GM21529 (cell line): Measurements from ENCODE around the gene LRRK1.

Experiments used
- ATAC-seq: cut with Tn5 transposase; IDR thresholded peaks from one replicate; pipeline ENCODE4 v1.9.1; 2021; ENCODE audit not compliant: unreplicated experiment

Gene LRRK1

DNA sequence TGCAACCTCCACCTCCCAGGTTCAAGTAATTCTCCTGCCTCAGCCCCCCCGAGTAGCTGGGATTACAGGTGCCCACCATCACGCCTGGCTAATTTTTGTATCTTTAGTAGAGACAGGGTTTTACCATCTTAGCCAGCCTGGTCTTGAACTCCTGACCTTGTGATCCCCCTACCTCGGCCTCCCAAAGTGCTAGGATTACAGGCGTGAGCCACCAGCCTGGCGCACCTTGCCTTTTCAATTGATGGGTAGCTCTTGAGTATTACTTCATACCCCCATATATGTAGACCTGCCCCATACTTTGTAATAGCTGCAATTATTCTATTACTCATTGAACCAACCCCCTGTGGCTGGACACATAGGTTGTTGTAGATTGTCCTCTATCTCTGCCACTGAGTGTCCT, 101.3 kb downstream of the LRRK1 start:
- ATAC-seq = no peak

DNA sequence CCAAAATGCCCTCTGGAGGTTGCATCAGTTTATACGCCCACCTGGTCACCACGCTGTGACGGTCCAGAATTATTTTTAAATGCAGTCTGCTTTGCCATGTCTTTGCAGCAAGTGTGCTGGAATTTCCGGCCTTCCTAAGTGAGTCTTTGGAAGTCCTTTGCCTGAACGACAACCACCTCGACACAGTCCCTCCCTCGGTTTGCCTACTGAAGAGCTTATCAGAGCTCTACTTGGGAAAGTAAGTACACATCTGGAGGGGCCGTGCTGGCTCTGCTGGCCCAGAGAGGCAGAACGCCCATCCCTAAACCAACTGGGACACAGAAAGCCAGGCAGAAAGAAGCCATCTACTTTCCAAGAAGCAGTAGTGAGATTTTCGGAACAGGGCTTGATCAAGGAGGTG, 101.8 kb downstream of the LRRK1 start:
- ATAC-seq = no peak

DNA sequence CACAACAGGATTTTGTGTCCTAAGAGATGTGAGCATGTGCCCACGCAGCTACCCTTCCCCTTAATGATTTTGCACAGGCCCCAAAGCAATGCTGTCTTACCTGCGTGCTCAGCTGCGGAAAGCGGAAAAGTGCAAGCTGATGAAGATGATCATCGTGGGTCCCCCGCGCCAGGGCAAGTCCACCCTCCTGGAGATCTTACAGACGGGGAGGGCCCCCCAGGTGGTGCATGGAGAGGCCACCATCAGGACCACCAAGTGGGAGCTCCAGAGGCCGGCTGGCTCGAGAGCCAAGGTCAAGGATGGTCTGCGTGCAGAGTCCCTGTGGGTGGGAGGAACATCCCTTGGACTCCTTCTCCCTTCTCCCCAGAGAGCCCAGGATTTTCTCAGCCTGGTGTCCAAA, 103.1 kb downstream of the LRRK1 start:
- no peak for ATAC-seq

DNA sequence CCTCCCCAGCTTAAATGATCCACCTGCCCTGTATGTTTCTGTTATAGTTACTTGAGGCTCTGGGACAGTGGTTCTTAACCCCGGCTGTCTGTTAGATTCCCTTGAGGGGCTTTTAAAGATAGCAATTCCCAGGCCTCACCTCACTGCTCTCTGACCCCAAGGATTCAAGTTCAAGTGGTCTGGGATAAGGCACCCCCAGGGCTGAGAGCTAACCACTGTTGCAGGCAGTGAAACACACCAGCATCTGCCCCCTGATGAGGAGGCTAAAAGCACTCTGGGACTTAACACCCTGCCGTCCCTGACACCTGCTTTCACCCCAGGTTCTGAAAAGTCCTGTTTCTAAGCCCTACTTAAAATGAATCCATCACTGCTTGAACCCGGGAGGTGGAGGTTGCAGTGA, 103.7 kb downstream of the LRRK1 start:
- ATAC-seq = no peak

DNA sequence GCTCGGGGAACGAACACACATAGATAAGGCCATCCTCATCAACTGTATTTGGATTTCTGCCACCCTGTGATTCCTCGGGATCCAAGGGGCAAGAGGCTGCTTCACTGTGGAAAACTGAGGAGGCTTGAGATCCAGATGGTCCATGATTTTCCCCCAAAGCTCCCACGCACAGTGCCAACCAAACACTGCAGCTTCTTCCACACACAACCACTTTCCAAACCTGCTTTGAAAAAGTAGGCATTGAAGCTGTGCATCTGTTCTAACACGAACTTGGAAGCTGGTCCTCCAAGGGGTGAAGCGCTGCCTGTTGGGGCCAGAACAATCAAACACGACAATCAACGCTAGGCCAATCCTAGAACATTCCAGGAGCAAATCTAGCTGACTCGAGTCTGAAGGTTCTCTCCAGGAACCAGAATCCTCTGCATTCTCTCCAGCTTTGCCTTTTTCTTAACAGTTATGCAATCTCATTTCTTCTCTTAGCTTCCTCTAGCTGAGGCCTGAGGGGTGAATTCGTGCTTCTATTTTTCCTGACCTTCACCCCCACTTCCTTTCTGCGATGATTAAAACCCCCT, 104.4 kb downstream of the LRRK1 start:
- ATAC-seq = no peak

DNA sequence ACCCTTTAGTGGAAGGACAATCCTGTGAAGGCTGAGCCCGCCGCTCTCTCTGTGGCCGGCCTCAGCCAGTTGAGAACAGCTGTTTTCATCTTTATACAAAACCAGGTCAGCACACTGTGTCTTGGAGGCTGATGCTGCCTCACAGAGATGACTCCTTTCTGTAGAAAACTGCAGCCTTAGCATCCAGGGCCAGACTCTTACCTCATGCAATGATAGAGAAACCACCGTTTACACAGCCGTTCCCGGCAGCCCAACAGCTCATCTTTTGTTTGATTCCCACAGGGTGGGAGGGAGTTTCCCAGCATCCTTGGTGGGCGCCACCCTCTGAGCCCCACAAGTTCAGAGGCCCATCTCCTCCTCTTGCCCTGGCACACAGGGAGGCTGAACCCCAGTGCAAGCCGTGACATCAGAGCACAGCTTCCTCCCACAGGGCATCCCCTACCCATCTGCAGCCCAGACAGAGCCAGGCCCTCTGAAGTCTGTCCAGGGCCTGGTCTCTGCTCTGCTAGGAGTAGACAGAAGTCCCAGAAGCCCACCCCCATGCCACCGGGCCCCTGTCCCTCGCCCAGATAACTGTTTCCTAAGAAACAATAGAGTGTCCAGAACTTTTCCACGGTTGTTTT, 105.0 kb downstream of the LRRK1 start:
- no peak for ATAC-seq

DNA sequence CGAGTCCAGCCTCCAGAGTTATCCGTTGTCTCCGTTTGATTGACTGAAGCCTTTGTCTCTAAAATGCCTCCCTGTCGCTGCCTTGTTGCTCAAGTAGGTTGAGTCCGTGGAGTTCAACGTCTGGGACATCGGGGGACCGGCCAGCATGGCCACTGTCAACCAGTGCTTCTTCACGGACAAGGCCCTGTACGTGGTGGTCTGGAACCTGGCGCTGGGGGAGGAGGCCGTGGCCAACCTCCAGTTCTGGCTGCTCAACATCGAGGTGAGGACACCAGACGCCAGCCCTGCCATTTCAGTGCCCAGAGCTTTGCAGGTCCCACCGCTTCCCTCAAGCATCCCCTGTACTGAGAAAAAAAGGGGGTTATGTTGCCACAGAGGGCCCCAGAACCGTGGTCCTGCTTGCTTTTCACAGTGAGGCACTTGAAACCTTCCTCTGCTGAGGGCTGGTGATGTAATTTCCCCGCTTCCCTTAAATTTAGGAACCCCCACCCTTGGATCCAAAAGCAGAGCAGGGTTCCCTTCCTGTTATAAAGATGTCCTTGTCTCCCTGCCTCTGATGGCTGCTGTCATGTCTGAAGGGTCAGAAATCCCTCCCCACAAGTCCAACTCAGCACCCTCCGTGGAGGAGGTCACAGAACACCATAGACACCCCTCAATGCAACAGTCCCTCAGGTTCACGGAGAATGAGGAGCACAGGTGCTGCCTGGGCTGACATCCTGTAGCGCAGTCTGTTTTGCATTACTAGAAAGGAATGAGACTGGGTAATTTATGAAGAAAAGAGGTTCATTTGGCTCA, 105.7 kb downstream of the LRRK1 start:
- no peak for ATAC-seq

DNA sequence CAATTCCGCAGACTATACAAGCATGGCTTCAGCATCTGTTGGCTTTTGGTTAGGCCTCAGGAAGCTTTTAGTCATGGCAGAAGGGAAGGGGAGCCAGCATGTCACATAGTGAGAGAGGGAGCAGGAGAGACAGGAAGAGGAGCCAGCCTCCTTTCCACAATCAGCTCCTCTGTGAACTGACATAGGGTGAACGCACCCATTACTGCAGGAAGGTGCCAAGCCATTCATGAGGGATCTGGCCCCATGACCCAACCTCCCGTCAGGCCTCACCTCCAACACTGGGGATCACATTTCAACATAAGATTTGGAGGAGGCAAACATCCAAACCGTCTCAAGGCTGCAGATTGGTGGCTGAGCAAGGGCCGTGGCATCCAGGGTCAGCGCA, 106.3 kb downstream of the LRRK1 start:
- ATAC-seq = no peak

DNA sequence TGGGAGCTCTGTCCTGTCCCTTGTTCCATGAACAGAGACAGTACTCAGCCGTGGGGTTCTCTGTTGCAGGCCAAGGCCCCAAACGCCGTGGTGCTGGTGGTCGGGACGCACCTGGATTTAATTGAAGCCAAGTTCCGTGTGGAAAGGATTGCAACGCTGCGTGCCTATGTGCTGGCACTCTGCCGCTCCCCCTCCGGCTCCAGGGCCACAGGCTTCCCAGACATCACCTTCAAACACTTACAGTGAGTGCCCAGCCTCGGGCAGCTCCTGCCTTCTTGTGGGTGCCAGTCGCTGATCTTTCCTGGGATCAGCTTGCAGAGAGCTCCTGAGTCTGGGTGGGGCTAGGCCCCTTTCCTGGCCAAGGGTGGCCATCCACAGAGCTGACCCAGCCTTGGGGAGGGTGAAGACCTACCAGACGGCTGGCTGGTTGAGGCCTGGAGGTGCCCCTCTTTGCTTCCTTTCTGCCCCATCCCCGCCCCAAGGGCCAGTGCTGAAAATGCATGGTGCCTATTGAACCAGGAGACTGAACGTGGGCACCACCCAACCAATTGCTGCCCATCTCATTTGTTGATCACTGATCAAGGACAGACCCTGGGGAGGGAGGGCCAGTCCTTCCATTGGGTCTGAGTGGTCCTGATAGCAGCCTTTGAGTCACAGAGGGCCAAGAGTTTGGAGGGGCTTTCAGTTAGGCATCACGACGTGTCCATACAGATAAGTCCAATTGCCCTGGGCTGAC, 106.9 kb downstream of the LRRK1 start:
- ATAC-seq = no peak

DNA sequence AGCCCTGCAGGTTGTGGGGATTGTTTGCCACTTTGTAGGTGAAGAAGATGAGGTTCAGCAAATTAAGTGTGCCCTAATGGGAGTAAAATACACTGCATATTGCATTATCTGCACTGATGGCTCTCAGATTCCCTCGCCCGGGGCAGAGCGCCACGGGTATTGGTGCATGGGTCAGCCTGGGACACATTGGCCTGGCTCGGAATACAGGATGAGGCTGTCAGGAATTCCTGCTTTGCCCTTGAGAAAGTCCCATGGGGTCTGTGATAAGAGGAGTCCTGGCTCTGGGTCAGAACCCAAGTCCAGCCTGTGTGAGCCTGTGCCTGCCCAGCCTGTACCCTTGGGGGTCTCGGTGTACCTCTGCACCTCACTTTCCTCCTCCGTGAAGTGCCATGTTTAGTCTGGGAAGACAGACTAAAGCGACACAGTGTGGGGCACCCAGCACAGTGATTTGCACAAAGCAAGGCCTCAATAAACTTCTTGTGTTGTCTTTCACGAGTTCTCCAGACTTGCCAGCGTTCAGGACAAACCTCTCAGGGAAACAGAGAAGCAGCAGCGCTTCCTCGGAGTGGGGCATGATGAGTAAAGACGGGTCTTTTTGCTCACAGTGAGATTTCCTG, 107.6 kb downstream of the LRRK1 start:
- ATAC-seq = no peak

DNA sequence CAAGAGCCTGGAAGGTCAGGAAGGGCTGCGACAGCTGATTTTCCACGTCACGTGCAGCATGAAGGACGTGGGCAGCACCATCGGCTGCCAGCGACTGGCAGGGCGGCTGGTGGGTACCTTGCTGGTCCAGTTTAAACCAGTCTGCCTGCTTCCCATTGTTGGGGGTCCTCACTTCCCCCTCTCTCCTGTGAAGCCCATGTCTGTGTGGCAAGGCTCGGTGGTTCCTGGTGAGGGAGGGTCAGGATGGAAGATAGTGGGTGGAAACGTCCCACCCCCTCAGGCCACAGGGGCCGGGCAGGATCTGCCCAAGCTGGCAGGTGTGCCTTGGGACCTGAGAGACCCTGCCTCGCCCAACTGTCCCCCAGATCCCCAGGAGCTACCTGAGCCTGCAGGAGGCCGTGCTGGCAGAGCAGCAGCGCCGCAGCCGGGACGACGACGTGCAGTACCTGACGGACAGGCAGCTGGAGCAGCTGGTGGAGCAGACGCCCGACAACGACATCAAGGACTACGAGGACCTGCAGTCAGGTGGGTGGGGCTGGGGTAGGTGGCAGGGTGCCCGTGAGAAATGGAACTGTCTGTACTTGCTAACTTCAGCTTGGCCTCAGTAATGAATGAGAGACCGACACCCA, 108.2 kb downstream of the LRRK1 start:
- no peak for ATAC-seq

DNA sequence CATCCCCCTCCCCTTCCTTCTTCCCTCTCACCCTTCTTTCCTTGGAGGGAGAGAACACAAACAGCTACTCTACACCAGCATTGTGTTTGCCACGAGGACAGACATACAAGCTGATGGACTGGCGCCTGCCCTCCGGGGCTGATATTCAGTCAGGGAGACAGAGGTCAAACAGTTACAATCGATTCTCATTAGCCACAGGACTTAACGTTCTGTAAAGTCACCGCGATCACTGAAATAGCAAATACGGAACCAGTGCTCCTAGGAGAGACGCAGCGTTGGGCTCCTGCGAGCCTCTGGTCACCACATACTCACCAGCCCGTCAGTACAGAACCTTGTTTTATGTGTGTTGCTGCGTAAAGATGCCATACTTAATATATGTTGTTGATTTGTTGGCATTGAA, 108.8 kb downstream of the LRRK1 start:
- no peak for ATAC-seq

DNA sequence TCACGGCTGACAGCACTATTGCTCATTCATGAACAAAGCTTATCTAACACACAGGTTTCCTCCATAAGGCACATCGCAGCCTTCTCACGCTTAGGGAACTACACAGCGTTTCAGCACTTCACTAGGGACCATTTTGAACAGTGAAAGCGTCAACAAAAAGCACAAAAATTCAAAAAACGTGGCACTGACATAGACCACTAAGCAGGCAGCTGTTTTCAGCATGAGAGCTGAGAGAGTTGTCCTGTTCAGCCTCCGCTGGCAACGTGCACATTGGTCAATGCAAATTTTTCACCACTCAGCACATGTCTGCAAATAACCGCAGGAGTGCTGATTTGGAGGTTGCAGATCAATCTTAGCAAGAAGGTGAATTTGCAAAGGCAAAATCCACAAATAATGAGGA, 109.2 kb downstream of the LRRK1 start:
- ATAC-seq = no peak

DNA sequence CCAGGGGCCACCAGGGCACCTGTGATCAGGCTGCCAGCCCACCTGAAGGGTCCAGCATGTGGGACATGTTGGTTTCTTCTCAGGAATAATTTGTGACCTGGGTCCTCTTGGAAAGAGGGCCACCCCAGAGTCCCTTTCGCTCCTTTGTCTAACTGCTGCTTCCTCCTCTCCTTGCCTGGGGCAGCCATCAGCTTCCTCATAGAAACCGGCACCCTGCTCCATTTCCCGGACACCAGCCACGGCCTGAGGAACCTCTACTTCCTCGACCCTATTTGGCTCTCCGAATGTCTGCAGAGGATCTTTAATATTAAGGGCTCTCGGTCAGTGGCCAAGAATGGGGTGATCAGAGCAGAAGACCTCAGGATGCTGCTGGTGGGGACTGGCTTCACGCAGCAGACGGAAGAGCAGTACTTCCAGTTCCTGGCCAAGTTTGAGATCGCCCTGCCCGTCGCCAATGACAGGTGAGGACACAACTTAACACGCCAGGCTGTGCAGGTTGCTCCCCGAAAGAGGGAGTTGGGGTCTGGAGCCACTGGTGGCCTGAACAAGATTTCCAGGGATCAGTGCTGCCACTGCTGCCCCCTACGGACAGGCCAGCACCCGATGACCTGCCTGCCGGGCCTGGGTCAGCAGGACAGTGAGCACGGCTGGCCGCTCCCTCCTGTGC, 109.7 kb downstream of the LRRK1 start:
- ATAC-seq = no peak

DNA sequence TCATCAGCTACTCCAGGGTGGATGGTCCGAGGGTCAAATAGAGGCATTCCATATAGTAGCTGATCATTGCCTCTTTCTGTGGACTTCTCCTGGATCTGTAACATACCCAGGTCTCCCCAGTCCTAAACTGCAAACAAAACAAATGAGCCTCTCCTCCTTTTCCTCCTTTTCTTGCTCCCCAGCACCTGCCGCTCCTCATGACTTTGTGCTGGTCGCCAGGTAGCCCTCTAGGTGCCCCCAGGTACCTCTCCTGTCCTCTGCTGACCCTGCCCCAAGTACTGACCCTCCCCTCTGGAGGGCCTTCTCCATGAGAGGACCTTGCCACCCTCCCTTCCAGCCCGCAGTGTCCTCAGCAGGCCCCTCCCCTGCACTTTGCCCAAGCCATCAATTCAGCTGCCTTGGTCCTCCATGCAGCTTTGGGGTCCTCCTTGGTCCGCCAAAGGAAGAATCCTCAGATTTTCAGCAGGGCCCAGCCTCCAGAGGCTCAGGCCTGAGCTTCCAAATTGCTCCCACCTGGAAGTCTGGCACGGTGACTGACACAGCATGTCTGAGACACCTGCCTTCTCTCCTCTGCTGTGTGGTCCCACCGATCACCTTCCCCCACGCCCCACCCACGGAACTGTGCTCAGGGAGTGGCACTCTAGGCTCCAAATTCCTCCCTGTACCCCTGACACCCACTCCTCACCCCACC, 111.0 kb downstream of the LRRK1 start:
- ATAC-seq = no peak

DNA sequence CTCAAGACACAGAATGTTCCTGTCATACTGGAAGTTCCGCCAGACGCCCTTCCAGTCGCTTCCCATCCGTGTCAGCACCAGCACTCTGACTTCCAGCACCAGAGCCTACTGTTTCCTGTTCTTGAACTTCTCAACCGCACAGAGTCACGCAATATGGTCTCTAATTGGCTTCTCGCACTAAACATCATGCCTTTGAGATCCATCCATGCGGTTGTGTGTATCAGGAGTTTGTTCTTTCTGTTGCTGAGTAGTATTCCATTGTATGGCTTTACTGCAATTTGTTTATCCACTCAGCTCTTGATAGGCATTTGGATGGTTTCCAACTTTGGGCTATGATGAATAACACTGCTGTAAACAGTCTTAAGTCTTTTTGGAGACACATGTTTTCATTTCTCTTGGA, 112.1 kb downstream of the LRRK1 start:
- ATAC-seq = no peak

DNA sequence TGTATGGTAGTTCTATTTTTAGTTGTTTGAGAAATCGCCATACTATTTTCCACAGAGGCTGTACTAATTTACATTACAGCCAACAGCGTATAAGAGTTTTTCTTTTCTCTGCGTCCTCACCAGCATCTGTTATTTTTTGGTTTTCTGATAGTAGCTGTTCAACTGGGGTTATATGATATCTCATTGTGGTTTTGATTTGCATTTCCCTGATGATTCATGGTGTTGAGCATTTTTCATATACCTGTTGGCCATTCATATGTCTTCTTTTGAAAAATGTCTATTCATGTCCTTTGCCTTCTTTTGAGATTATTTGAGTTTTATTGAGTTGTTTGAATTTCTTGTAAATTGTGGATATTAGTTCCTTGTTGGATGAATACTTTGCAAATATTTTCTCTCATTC, 114.6 kb downstream of the LRRK1 start:
- no peak for ATAC-seq

DNA sequence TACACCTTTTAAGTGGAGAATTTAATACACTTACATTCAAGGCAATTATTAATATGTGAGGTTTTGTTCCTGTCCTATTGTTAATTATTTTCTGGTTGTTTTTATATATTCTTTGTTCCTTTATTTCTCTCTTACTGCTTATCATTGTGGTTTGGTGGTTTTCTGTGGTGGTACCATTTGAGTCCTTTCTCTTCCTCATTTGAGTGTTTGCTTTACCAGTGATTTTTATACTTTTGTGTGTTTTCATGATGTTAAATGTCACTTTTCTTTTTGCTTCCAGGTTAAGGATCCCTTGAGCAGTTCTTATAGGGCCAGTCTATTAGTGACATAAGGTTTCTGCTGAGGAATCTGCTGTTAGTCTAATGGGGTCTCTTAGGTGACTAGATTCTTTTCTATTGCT, 116.5 kb downstream of the LRRK1 start:
- ATAC-seq = peak; percentile 69

DNA sequence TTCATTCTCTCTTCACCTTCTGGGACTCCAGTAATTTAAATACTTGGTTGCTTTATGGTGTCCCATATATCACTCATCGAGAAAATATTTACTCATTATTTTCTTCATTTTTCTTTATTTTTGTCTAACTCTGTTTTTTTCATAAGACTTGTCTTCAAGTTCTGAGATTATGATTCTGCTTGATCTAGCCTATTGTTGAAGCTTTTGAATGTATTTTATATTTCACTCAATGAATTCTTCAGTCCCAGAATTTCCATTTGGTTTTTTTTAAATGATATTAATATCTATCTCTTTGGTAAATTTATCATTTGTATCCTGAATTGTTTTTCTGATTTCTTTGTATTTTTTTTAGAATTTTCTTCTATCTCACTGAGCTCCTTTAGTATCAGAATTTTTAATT, 117.0 kb downstream of the LRRK1 start:
- ATAC-seq = no peak
